Measurements from ENCODE around the gene GNA14. TPM values are rescaled to one million over a fixed set of nuclear protein-coding genes. Genes with fewer than 3 reads are reported as not detected.
"Not testable (repeated sequence)": the region's sequence is repeated elsewhere in the genome, so short reads cannot be mapped to it uniquely, and the experiment has no call there.

Gene GNA14
- total RNA-seq, 2 experiments from 2014 or later, result not detected

DNA sequence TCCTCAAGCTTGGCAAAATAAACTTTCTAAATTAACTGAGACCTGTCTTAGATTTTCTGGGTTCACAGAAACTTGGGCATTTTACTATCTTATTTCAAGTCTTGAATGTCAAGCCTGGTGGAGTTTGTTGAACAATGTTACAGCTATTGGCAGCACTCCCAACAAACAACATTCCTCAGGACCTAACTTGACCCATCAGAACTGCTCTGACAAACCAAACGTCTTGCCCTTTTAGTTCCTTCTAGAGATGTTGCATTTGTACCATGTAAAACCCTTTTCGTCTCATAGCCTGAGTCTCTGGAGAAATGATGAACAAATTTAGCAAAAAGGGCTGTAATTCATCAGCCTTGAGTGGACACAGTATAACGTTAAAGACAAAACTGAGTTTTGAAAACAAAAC is 51.1 kb downstream of the GNA14 start:
- no peak overlapping the region for H3K4me3 Mint-ChIP-seq

DNA sequence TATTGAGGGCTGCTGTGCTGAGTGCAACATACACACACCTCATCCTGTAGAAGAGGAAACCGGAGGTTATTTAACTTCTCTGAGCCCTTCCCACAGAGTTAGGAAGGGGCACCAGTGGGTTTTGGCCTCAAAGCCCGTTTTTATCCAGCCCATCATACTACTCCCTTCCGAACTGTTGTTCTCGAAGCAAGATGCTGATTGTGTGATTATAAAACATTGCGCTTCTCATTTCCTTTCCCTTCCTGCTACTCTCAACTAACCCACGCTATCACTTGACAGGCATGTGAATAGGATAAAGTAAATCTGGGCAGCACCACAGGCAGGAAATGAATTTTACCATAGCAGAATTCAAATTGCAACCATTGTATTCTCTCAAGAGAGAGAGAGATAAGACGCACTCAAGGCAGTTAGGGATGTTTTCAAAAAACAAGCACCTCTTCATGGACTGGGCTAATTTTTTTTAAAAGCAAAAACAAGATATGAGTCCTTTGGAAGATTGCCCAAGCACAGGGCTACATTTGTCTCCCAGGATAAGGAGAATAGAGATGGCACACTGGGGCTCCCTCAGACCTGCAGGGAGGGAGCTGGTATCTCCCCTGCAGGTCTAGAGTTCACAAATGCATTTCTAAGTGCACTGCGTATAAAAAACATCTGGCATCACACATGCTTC is 52.6 kb downstream of the GNA14 start:
- Mint-ChIP-seq H3K27ac (no peak overlapping the region), H3K36me3 (ENCODE audit: low read depth) (no peaks in the 10 kb centered on the region), H3K27me3 (ENCODE audit: low read depth) (peaks cover 5% of the 10 kb centered on the region), H3K9me3 (ENCODE audit: insufficient read depth) (no peaks in the 10 kb centered on the region), H3K4me1 (ENCODE audit: low read depth) (peaks cover 12% of the 10 kb centered on the region), H3K4me3 (no peak overlapping the region)
- DNase-seq, result no peak
- no peak for ATAC-seq
- CTCF ChIA-PET, result no interaction called here
- POLR2A ChIA-PET, result no interaction called here

More for the DNA sequence above, 51.1 kb downstream of the GNA14 start:
- DNase-seq, result no peak
- CTCF ChIA-PET, result no interaction called here
- H3K4me1 Mint-ChIP-seq (ENCODE audit: low read depth), result peaks cover 12% of the 10 kb centered on the region
- POLR2A ChIA-PET, result no interaction called here
- H3K9me3 Mint-ChIP-seq (ENCODE audit: insufficient read depth), result no peaks in the 10 kb centered on the region
- no peak overlapping the region for H3K27ac Mint-ChIP-seq
- no peaks in the 10 kb centered on the region for H3K36me3 Mint-ChIP-seq (ENCODE audit: low read depth)
- no peak for ATAC-seq
- H3K27me3 Mint-ChIP-seq (ENCODE audit: low read depth), result peaks cover 5% of the 10 kb centered on the region

DNA sequence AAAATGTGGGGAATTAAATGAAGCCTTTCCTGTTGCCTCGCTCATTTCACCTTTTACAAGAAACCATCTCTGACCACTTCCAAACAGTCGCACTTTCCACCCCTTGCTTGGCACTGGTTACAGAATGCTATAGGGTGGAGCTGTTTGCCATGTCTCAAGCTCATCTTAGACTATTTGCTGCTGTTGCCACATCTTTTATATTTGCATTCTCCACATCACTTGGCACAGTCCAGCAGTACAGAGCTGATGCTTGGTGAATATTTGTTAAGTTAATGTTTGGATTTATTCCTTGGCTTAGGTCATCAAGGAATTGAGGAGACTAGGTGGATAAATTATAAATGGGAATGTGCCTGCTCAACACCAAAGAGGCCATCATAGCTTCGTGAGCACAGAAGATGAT is 53.2 kb downstream of the GNA14 start:
- H3K27ac Mint-ChIP-seq, result no peak overlapping the region
- POLR2A ChIA-PET, result no interaction called here
- CTCF ChIA-PET, result no interaction called here
- DNase-seq (no peak), ATAC-seq (no peak)
- H3K4me3 Mint-ChIP-seq, result no peak overlapping the region
- H3K27me3 Mint-ChIP-seq (ENCODE audit: low read depth), result peaks cover 5% of the 10 kb centered on the region
- no peaks in the 10 kb centered on the region for H3K36me3 Mint-ChIP-seq (ENCODE audit: low read depth)
- H3K9me3 Mint-ChIP-seq (ENCODE audit: insufficient read depth), result no peaks in the 10 kb centered on the region
- peaks cover 12% of the 10 kb centered on the region for H3K4me1 Mint-ChIP-seq (ENCODE audit: low read depth)

- Mint-ChIP-seq H3K4me3 (no peak overlapping the region), H3K27ac (no peak overlapping the region), H3K27me3 (ENCODE audit: low read depth) (peaks cover 5% of the 10 kb centered on the region), H3K4me1 (ENCODE audit: low read depth) (peaks cover 12% of the 10 kb centered on the region), H3K9me3 (ENCODE audit: insufficient read depth) (no peaks in the 10 kb centered on the region), H3K36me3 (ENCODE audit: low read depth) (no peaks in the 10 kb centered on the region)
- DNase-seq (no peak), ATAC-seq (no peak)
- ChIA-PET POLR2A (no interaction called here), CTCF (no interaction called here)
Observed at GRCh38 chr9:77593528-77593927, 54.6 kb downstream of the GNA14 start.

DNA sequence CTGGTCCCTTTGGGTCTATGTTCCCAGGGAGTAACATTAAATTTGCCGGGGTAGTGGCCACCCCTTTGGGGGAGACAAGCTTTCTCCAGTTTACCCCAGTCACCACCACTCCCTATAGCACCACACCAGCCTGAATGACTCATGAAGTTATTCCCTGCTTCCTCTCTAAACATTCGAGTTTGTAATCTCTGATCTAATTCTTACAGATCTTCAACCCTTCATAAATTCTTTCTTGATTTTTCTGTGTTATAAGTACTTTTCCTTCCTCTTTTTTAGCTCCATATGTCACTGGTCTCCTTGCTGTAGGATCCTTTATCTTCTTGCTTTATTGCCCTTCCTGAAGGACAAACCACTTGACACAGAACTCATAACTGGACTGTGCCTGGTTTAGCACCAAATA is 55.6 kb downstream of the GNA14 start:
- CTCF ChIA-PET, result no interaction called here

GRCh38 chr9:77589046-77589795 is 58.9 kb downstream of the GNA14 start:
- H3K9me3 Mint-ChIP-seq (ENCODE audit: insufficient read depth), result no peaks in the 10 kb centered on the region
- DNase-seq (no peak), ATAC-seq (no peak)
- H3K36me3 Mint-ChIP-seq (ENCODE audit: low read depth), result no peaks in the 10 kb centered on the region
- H3K27me3 Mint-ChIP-seq (ENCODE audit: low read depth), result peaks cover 3% of the 10 kb centered on the region
- ChIA-PET POLR2A (no interaction called here), CTCF (no interaction called here)
- H3K4me1 Mint-ChIP-seq (ENCODE audit: low read depth), result peaks cover 4% of the 10 kb centered on the region
- H3K27ac Mint-ChIP-seq, result no peak overlapping the region
- H3K4me3 Mint-ChIP-seq, result no peak overlapping the region

More for the DNA sequence above, 55.6 kb downstream of the GNA14 start:
- Mint-ChIP-seq H3K4me1 (ENCODE audit: low read depth) (peaks cover 16% of the 10 kb centered on the region), H3K36me3 (ENCODE audit: low read depth) (no peaks in the 10 kb centered on the region), H3K4me3 (no peak overlapping the region), H3K9me3 (ENCODE audit: insufficient read depth) (no peaks in the 10 kb centered on the region), H3K27ac (no peak overlapping the region), H3K27me3 (ENCODE audit: low read depth) (peaks cover 5% of the 10 kb centered on the region)
- DNase-seq (no peak), ATAC-seq (no peak)
- POLR2A ChIA-PET, result no interaction called here

DNA sequence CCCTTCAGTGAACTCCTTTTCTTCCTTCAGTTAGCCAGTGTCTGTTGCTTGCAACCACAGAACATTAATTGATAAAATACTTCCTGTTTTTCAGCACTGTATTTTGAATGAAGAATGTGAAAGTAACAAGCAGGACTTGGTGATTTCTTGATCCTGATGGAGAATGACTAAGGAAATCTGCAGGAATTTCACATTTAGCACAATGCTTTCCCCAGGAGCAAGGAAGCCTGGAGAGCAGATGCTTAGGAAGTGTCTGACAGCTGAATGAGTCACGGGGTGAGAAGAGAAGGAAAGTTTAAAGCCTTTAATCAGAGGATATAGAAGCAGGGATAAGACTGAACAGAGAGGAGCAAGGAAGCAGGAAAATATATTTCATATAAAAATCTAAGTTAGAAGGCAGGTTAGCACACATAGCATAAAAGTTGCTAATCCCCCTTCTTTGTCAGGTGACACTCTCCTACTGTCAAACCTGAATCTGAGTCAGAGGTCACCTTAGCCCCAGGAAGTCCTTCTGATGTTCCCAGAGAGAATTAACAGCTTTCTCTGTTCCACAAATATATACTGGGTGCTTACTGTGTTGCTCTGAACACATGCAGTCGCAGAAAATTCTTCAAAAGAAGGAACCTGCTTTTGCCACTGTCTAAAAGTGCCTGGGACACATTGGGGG is 59.7 kb downstream of the GNA14 start:
- no peaks in the 10 kb centered on the region for H3K9me3 Mint-ChIP-seq (ENCODE audit: insufficient read depth)
- no peak overlapping the region for H3K4me3 Mint-ChIP-seq
- peaks cover 3% of the 10 kb centered on the region for H3K27me3 Mint-ChIP-seq (ENCODE audit: low read depth)
- POLR2A ChIA-PET, result no interaction called here
- H3K4me1 Mint-ChIP-seq (ENCODE audit: low read depth), result peaks cover 4% of the 10 kb centered on the region
- DNase-seq, result no peak
- CTCF ChIA-PET, result no interaction called here
- no peaks in the 10 kb centered on the region for H3K36me3 Mint-ChIP-seq (ENCODE audit: low read depth)
- no peak overlapping the region for H3K27ac Mint-ChIP-seq
- ATAC-seq, result no peak

DNA sequence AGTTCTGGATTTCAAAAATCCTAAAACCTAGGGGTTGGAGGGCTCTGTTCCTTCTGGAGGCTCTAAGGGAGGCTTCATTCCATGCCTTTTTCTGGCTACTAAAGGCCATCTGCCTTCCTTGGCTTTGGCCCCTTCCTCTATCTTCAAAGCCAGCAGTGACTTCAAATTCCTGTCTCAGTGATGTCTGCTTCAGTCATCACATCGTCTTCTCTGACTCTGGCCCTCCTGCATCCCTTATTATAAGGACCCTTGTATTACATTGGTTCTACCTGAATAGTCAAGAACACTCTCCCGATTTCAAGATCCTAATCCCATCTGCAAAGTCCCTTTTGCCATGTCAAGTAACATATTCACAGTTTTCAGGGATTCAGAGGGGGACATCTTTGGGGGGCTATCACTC is 60.3 kb downstream of the GNA14 start:
- POLR2A ChIA-PET, result no interaction called here
- Mint-ChIP-seq H3K4me1 (ENCODE audit: low read depth) (peaks cover 4% of the 10 kb centered on the region), H3K4me3 (no peak overlapping the region), H3K9me3 (ENCODE audit: insufficient read depth) (no peaks in the 10 kb centered on the region), H3K27me3 (ENCODE audit: low read depth) (peaks cover 3% of the 10 kb centered on the region), H3K27ac (no peak overlapping the region), H3K36me3 (ENCODE audit: low read depth) (no peaks in the 10 kb centered on the region)
- no peak for ATAC-seq
- DNase-seq, result no peak
- CTCF ChIA-PET, result no interaction called here

DNA sequence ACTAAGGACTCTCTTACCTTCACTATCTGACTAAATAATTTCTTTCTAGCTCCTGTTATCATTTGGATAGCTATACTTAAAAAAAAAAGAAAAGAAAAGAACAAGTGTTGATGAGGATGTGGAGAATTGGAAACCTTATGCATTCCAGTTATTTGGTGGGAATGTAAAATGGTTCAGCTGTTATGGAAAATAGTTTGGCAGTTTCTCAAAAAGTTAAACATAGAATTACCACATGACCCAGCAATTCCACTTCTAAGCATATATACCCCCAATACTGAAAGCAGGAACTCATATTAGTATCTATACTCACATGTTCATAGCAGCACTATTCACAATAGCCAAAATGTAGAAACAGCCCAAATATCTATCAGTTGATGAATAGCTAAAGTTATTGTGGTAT is 61.1 kb downstream of the GNA14 start:
- no peaks in the 10 kb centered on the region for H3K9me3 Mint-ChIP-seq (ENCODE audit: insufficient read depth)

GRCh38 chr9:77586591-77586990 is 61.5 kb downstream of the GNA14 start:
- CTCF ChIA-PET, result no interaction called here
- ATAC-seq, result no peak
- Mint-ChIP-seq H3K27ac (no peak overlapping the region), H3K9me3 (ENCODE audit: insufficient read depth) (no peaks in the 10 kb centered on the region), H3K36me3 (ENCODE audit: low read depth) (no peaks in the 10 kb centered on the region), H3K27me3 (ENCODE audit: low read depth) (peaks cover 3% of the 10 kb centered on the region), H3K4me1 (ENCODE audit: low read depth) (peaks cover 4% of the 10 kb centered on the region), H3K4me3 (no peak overlapping the region)
- DNase-seq, result no peak
- POLR2A ChIA-PET, result no interaction called here

More for the DNA sequence above, 61.1 kb downstream of the GNA14 start:
- no peak overlapping the region for H3K27ac Mint-ChIP-seq
- H3K4me1 Mint-ChIP-seq (ENCODE audit: low read depth), result peaks cover 4% of the 10 kb centered on the region
- CTCF ChIA-PET, result no interaction called here
- no peak for DNase-seq
- H3K4me3 Mint-ChIP-seq, result no peak overlapping the region
- no peaks in the 10 kb centered on the region for H3K36me3 Mint-ChIP-seq (ENCODE audit: low read depth)
- H3K27me3 Mint-ChIP-seq (ENCODE audit: low read depth), result peaks cover 3% of the 10 kb centered on the region
- POLR2A ChIA-PET, result no interaction called here
- no peak for ATAC-seq

GRCh38 chr9:77585335-77585786 is 62.8 kb downstream of the GNA14 start:
- CTCF ChIA-PET, result no interaction called here
- ATAC-seq, result no peak
- no peaks in the 10 kb centered on the region for H3K9me3 Mint-ChIP-seq (ENCODE audit: insufficient read depth)
- no peak for DNase-seq
- peaks cover 3% of the 10 kb centered on the region for H3K27me3 Mint-ChIP-seq (ENCODE audit: low read depth)
- POLR2A ChIA-PET, result no interaction called here
- H3K27ac Mint-ChIP-seq, result no peak overlapping the region
- H3K4me3 Mint-ChIP-seq, result no peak overlapping the region
- H3K36me3 Mint-ChIP-seq (ENCODE audit: low read depth), result no peaks in the 10 kb centered on the region
- peaks cover 4% of the 10 kb centered on the region for H3K4me1 Mint-ChIP-seq (ENCODE audit: low read depth)

GRCh38 chr9:77584927-77585326 is 63.2 kb downstream of the GNA14 start:
- ATAC-seq; H3K27ac Mint-ChIP-seq; H3K4me1 Mint-ChIP-seq (ENCODE audit: low read depth); H3K27me3 Mint-ChIP-seq (ENCODE audit: low read depth); POLR2A ChIA-PET; H3K9me3 Mint-ChIP-seq (ENCODE audit: insufficient read depth); H3K4me3 Mint-ChIP-seq; DNase-seq; H3K36me3 Mint-ChIP-seq (ENCODE audit: low read depth); CTCF ChIA-PET: not testable (repeated sequence)
